ENCODE results near the gene KRTAP27-1. TPM values are rescaled to one million over a fixed set of nuclear protein-coding genes. Genes with fewer than 3 reads are reported as not detected.

KRTAP27-1 gene
- total and polyA plus RNA-seq, 10 donors, result not detected

DNA sequence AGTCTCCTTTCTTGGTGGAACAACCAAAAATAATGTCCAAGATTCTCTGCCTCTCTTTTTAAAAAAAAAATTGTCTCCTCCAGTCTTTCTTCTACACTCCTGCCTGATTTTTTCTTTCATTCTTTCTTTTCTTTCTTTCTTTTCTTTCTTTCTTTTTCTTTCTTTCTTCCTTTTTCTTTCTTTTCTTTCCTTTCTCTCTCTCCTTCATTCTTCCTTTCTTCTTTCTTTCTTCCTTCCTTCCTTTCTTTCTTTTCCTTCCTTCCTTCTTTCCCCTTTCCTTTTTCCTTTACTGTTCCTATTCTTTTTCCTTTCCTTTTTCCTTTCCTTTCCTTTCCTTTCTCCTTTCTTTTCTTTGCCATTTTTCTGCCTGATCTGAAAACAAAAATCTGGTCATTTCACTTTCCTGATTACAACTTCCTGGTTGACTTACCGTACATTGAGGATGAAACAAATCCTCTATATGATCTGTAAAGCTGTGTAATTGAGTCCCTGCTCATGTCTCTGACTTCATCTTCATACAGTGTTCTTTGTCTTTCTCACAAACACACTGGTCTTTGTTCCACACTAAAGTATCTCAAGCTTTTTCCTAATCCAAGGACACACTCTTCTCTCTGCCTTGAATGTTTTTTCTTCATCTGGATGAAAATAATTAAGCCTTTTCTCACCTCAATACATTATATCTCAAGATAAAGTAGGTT is 17.0 kb upstream of the KRTAP27-1 start:
- Histone ChIP-seq H3K9me3 (no peaks in the 10 kb centered on the region), H3K27me3 (replicated peaks in 1 of 7) (no peaks in the 10 kb centered on the region), H3K36me3 (no peaks in the 10 kb centered on the region), H3K27ac (no peak overlapping the region), H3K4me1 (no peaks in the 10 kb centered on the region), H3K4me3 (no peak overlapping the region)
- 68 to 85% (median 73%) methylated on average over 1 of the region's 1 CpG for WGBS, 5 donors
- no peak for DNase-seq
- no peak for TF ChIP-seq POLR2A (IDR thresholded peaks at IDR 0.05)
- TF ChIP-seq POLR2AphosphoS5 (IDR thresholded peaks at IDR 0.05), result no peak
- TF ChIP-seq, protein P1, sequence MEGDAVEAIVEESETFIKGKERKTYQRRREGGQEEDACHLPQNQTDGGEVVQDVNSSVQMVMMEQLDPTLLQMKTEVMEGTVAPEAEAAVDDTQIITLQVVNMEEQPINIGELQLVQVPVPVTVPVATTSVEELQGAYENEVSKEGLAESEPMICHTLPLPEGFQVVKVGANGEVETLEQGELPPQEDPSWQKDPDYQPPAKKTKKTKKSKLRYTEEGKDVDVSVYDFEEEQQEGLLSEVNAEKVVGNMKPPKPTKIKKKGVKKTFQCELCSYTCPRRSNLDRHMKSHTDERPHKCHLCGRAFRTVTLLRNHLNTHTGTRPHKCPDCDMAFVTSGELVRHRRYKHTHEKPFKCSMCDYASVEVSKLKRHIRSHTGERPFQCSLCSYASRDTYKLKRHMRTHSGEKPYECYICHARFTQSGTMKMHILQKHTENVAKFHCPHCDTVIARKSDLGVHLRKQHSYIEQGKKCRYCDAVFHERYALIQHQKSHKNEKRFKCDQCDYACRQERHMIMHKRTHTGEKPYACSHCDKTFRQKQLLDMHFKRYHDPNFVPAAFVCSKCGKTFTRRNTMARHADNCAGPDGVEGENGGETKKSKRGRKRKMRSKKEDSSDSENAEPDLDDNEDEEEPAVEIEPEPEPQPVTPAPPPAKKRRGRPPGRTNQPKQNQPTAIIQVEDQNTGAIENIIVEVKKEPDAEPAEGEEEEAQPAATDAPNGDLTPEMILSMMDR (IDR thresholded peaks at IDR 0.05 in 8 of 11, conservative IDR thresholded peaks at IDR 0.05 in 3 of 11), result no peak
- intact Hi-C loops (cut with DNase I; ENCODE audit: low total_unique reads), result no loop called here

DNA sequence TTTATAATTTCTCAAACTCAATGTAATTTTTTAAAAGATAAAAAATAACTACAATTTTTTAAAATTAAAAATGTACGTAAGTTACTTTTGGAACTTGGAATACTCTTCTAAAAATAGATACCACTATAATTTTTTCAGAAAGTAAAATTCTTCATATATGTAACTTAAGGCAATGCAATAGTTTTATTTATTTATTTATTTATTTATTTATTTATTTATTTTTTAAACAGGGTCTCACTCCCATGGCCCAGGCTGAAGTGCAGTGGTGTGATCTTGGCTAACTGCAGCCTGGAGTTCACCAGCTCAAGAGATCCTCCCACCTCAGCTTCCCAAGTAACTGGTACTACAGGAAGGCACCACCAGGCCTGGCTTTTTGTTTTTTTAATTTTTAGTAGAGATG is 14.0 kb upstream of the KRTAP27-1 start:
- Histone ChIP-seq H3K4me1 (no peaks in the 10 kb centered on the region), H3K4me3 (no peak overlapping the region), H3K36me3 (no peaks in the 10 kb centered on the region), H3K9me3 (no peaks in the 10 kb centered on the region), H3K27ac (no peak overlapping the region), H3K27me3 (replicated peaks in 1 of 7) (no peaks in the 10 kb centered on the region)
- DNase-seq, result no peak
- WGBS, 5 donors, result 80 to 93% (median 87%) methylated on average over 1 of the region's 1 CpG
- TF ChIP-seq POLR2AphosphoS5 (IDR thresholded peaks at IDR 0.05) (no peak), POLR2A (IDR thresholded peaks at IDR 0.05) (no peak)
- TF ChIP-seq, protein P1 (IDR thresholded peaks at IDR 0.05 in 8 of 11, conservative IDR thresholded peaks at IDR 0.05 in 3 of 11), result no peak
- intact Hi-C loops (cut with DNase I; ENCODE audit: low total_unique reads), result no loop called here

DNA sequence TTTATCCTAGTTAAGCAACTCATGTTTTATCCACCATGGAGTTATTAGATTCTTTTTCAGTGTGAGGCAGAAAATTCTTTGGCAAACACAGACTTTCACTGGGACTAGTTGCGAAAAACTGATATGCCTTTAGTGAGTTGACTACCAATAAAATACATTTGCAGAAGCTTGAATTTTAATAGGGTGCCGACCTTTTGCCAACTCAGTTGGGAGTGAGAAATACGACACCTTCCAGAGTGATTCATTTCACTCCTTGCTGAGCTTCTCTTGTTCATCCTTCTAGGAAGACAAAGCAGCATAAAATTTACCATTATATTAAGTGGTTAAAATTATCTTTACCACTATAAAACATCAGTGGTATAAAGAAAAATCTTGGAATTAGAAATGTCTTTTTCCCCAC is 12.1 kb upstream of the KRTAP27-1 start:
- Histone ChIP-seq H3K4me3 (no peak overlapping the region), H3K27ac (no peak overlapping the region), H3K4me1 (no peaks in the 10 kb centered on the region), H3K36me3 (no peaks in the 10 kb centered on the region), H3K9me3 (peaks cover 0 to 5% (median 0%) of the 10 kb centered on the region in 8 donors), H3K27me3 (replicated peaks in 1 of 7) (no peaks in the 10 kb centered on the region)
- DNase-seq, result no peak
- 48 to 70% (median 50%) methylated on average over 3 of the region's 3 CpGs for WGBS, 5 donors
- intact Hi-C loops (cut with DNase I; ENCODE audit: low total_unique reads), result no loop called here
- TF ChIP-seq, protein P1 (IDR thresholded peaks at IDR 0.05 in 8 of 11, conservative IDR thresholded peaks at IDR 0.05 in 3 of 11), result no peak

DNA sequence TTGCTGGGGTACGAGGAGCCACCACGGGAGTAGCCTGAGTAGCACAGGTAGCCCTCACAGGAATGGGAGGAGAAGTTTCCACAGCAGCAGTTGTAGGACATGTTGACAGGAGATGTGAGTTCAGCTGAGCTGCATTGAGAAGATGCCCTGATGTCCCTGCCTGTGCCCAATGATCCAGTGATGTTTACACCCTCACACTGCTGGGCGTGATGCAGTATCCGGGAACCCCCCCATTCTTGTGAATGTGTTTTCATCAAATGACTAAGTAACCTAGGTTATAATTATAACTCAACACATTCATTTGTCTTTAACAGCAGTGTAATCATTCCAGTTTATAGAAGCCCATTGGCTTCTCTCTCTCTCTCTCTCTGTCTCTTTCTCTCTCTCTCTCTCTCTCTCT is 11.0 kb upstream of the KRTAP27-1 start, which contains the start of gene KRTAP23-1:
Gene KRTAP23-1 (minus strand): TSS at position 101 of the 400 bp plus-strand sequence. CDS start 0 bp downstream, at position 101.
- TF ChIP-seq, protein P1 (IDR thresholded peaks at IDR 0.05 in 8 of 11, conservative IDR thresholded peaks at IDR 0.05 in 3 of 11), result no peak
- TF ChIP-seq POLR2AphosphoS5 (IDR thresholded peaks at IDR 0.05), result no peak
- no peak for TF ChIP-seq POLR2A (IDR thresholded peaks at IDR 0.05)
- H3K27ac ChIP-seq, result no peak within 1 kb of the TSS
- no peak within 1 kb of the TSS for H3K4me3 ChIP-seq
- peaks cover 0 to 5% (median 0%) of the 10 kb centered on the region in 8 donors for H3K9me3 ChIP-seq
- whole genome bisulfite sequencing, 5 donors, result 78 to 89% (median 86%) methylated on average over 3 to 4 of the region's 4 CpGs
- H3K4me1 ChIP-seq, result no peaks in the 10 kb centered on the region
- intact Hi-C loops (cut with DNase I; ENCODE audit: low total_unique reads), result no loop called here
- H3K27me3 ChIP-seq (replicated peaks in 1 of 7), result no peaks in the 10 kb centered on the region
- DNase-seq, result no peak
- no peaks in the 10 kb centered on the region for H3K36me3 ChIP-seq
